H1 (cell line): ENCODE data around the gene PRKCZ. TPM values are rescaled to one million over a fixed set of nuclear protein-coding genes. Genes with fewer than 3 reads are reported as not detected.

Source experiments
- CTCF ChIA-PET: fragments of 300-600 bp; sonication (Branson Sonifier 250); formaldehyde crosslinking; loops from one replicate; lab custom pipeline; 2021; ENCODE audit not compliant: partially characterized antibody; lab: Charles Lee
- POLR2A ChIA-PET: fragments of 300-600 bp; sonication (Branson Sonifier 250); formaldehyde crosslinking; loops from one replicate; lab custom pipeline; 2021; ENCODE audit warnings: inconsistent platforms; ENCODE audit not compliant: partially characterized antibody; lab: Charles Lee
- DNase-seq, 2 experiments: peaks; one replicate each; pipeline versions ENCODE4 v3.0.0 to v3.0.0-alpha.2; 2010 to 2022; ENCODE audit warnings: low spot score in 2 of 2, low read depth in 1 of 2, mixed read lengths in 1 of 2
- FAIRE-seq: peaks from 2 replicates; lab custom pipeline; 2011; peaks lifted over from hg19 to GRCh38; lab: Jason Lieb, UNC
- H2AFZ ChIP-seq: 2 replicates; pipeline ENCODE4 v1.8.1; 2012; ENCODE audit warnings: low read length, inconsistent platforms
- H2AK5ac ChIP-seq: 2 replicates; pipeline ENCODE4 v1.6.1; 2013; ENCODE audit warnings: low read depth, low read length
- H2BK120ac ChIP-seq: replicated peaks from 2 replicates; pipeline ENCODE3; 2013; ENCODE audit warnings: low read depth, low read length, inconsistent platforms
- H2BK12ac ChIP-seq: 2 replicates; pipeline ENCODE4 v1.6.1; 2013; ENCODE audit warnings: low read depth, low read length
- H2BK15ac ChIP-seq: 2 replicates; pipeline ENCODE4 v1.6.1; 2013; ENCODE audit warnings: low read length
- H2BK20ac ChIP-seq: 2 replicates; pipeline ENCODE4 v1.6.1; 2013; ENCODE audit warnings: low read length
- H2BK5ac ChIP-seq: 2 replicates; pipeline ENCODE4 v1.6.1; 2013; ENCODE audit warnings: low read depth, low read length
- H3K14ac ChIP-seq: 2 replicates; pipeline ENCODE4 v1.6.1; 2013; ENCODE audit warnings: inconsistent platforms; ENCODE audit not compliant: insufficient read length
- H3K18ac ChIP-seq: 2 replicates; pipeline ENCODE4 v1.6.1; 2013; ENCODE audit warnings: low read length; ENCODE audit errors: extremely low read depth
- H3K23ac ChIP-seq: 2 replicates; pipeline ENCODE4 v1.6.1; 2013; ENCODE audit warnings: inconsistent platforms; ENCODE audit not compliant: insufficient read length
- H3K23me2 ChIP-seq: 2 replicates; pipeline ENCODE4 v1.6.1; 2013; ENCODE audit warnings: low read depth, low read length
- H3K27ac ChIP-seq: 2 replicates; pipeline ENCODE4 v1.6.1; 2011; ENCODE audit warnings: low read depth, low read length, inconsistent platforms
- H3K27me3 ChIP-seq, 4 experiments: replicated peaks in 1 of 4; 1 replicate in 1 of 4; 2 replicates in 3 of 4; pipeline versions ENCODE4 v1.6.1 to v1.8.1; 2011 to 2013; ENCODE audit warnings: low read length in 3 of 4, mild to moderate bottlenecking in 3 of 4, inconsistent platforms in 2 of 4, mixed read lengths in 2 of 4, moderate library complexity in 1 of 4; ENCODE audit not compliant: control insufficient read depth in 3 of 4, insufficient read depth in 3 of 4; ENCODE audit errors: extremely low read depth in 1 of 4
- H3K36me3 ChIP-seq, 4 experiments: 2 replicates each; pipeline versions ENCODE4 v1.6.1 to v1.8.1; 2011 to 2013; ENCODE audit warnings: mild to moderate bottlenecking in 4 of 4, low read length in 3 of 4, moderate library complexity in 2 of 4, control low read depth in 1 of 4, inconsistent platforms in 1 of 4; ENCODE audit not compliant: insufficient read depth in 4 of 4, control insufficient read depth in 2 of 4
- H3K4ac ChIP-seq: replicated peaks from 2 replicates; pipeline ENCODE3; 2013; ENCODE audit warnings: low read length, low read depth, mixed read lengths, inconsistent platforms; ENCODE audit not compliant: insufficient read length
- H3K4me1 ChIP-seq, 4 experiments: replicated peaks in 1 of 4; 1 replicate in 1 of 4; 2 replicates in 3 of 4; pipeline versions ENCODE4 v1.6.1 to v1.8.1; 2011 to 2013; ENCODE audit warnings: low read length in 3 of 4, inconsistent platforms in 2 of 4, mixed read lengths in 1 of 4; ENCODE audit not compliant: insufficient read depth in 4 of 4, control insufficient read depth in 3 of 4
- H3K4me2 ChIP-seq, 2 experiments: 2 replicates each; pipeline versions ENCODE4 v1.6.1 to v1.8.1; 2011 to 2013; ENCODE audit warnings: low read depth in 2 of 2, low read length in 2 of 2, control low read depth in 1 of 2, inconsistent platforms in 1 of 2, mild to moderate bottlenecking in 1 of 2; ENCODE audit not compliant: insufficient read depth in 1 of 2
- H3K4me3 ChIP-seq, 4 experiments: fragments of 200-600, 300-600 bp in 1 of 4; sonication (generic), shearing (Covaris generic), sonication (Bioruptor Twin) in 1 of 4; 2 replicates each; pipeline versions ENCODE4 v1.5.1 to v1.8.1; 2011 to 2016; ENCODE audit warnings: low read length in 4 of 4, low read depth in 3 of 4, control low read depth in 2 of 4, inconsistent platforms in 2 of 4, mild to moderate bottlenecking in 2 of 4, mixed read lengths in 1 of 4, moderate library complexity in 1 of 4; ENCODE audit not compliant: insufficient read depth in 2 of 4; ENCODE audit errors: extremely low read depth in 1 of 4
- H3K56ac ChIP-seq: replicated peaks from 2 replicates; pipeline ENCODE3; 2013; ENCODE audit warnings: low read depth, mild to moderate bottlenecking, mixed read lengths, low read length, inconsistent platforms; ENCODE audit not compliant: insufficient read length
- H3K79me1 ChIP-seq: 2 replicates; pipeline ENCODE4 v1.6.1; 2013; ENCODE audit warnings: low read depth, low read length, control low read depth
- H3K79me2 ChIP-seq, 2 experiments: 2 replicates each; pipeline versions ENCODE4 v1.6.1 to v1.8.1; 2012 to 2013; ENCODE audit warnings: low read length in 2 of 2, mild to moderate bottlenecking in 2 of 2, inconsistent platforms in 1 of 2; ENCODE audit not compliant: insufficient read depth in 2 of 2, control insufficient read depth in 1 of 2
- H3K9ac ChIP-seq, 4 experiments: replicated peaks in 1 of 4; 1 replicate in 1 of 4; 2 replicates in 3 of 4; pipeline versions ENCODE4 v1.6.1 to v1.8.1; 2011 to 2013; ENCODE audit warnings: low read depth in 3 of 4, low read length in 3 of 4, control low read depth in 2 of 4, mild to moderate bottlenecking in 2 of 4, moderate library complexity in 2 of 4, inconsistent platforms in 1 of 4; ENCODE audit errors: extremely low read depth in 1 of 4
- H3K9me3 ChIP-seq, 2 experiments: 2 replicates each; pipeline versions ENCODE4 v1.6.1 to v1.8.1; 2012 to 2013; ENCODE audit warnings: mild to moderate bottlenecking in 2 of 2, moderate library complexity in 2 of 2, control low read depth in 1 of 2, inconsistent platforms in 1 of 2, low read depth in 1 of 2, low read length in 1 of 2, mixed read lengths in 1 of 2; ENCODE audit not compliant: insufficient read depth in 2 of 2
- H4K20me1 ChIP-seq, 2 experiments: replicated peaks in 1 of 2; 2 replicates each; pipeline versions ENCODE3 to v1.8.1; 2011 to 2013; ENCODE audit warnings: inconsistent platforms in 2 of 2, low read length in 2 of 2, mild to moderate bottlenecking in 1 of 2; ENCODE audit not compliant: insufficient read depth in 2 of 2, control insufficient read depth in 1 of 2
- H4K5ac ChIP-seq: 2 replicates; pipeline ENCODE4 v1.6.1; 2013; ENCODE audit warnings: low read length, low read depth, mixed read lengths, inconsistent platforms; ENCODE audit not compliant: insufficient read length
- H4K8ac ChIP-seq: 2 replicates; pipeline ENCODE4 v1.8.0; 2013; ENCODE audit warnings: mild to moderate bottlenecking, moderate library complexity, low read length, inconsistent platforms; ENCODE audit not compliant: insufficient read depth; ENCODE audit errors: extremely low read depth
- H4K91ac ChIP-seq: replicated peaks from 2 replicates; pipeline ENCODE3; 2013; ENCODE audit warnings: low read length, mixed read lengths, inconsistent platforms; ENCODE audit not compliant: insufficient read length
- JUND ChIP-seq: IDR thresholded peaks from 2 replicates; pipeline ENCODE4 v1.6.1; 2011; ENCODE audit warnings: mild to moderate bottlenecking, improper control_type of control experiment, low read length
- RNF2 ChIP-seq: fragments of 200-900, 300-1000 bp; sonication (generic); IDR thresholded peaks from 2 replicates; pipeline ENCODE4 v1.7.1; 2016; ENCODE audit warnings: borderline replicate concordance, low read depth, mild to moderate bottlenecking, antibody characterized with exemption, low read length; ENCODE audit not compliant: poor library complexity, severe bottlenecking; ENCODE audit errors: missing control alignments
- RXRA ChIP-seq: IDR thresholded peaks from 2 replicates; pipeline ENCODE4 v1.6.1; 2011; ENCODE audit warnings: low read depth, mild to moderate bottlenecking, low read length, moderate library complexity; ENCODE audit not compliant: insufficient read depth
- YY1 ChIP-seq: IDR thresholded peaks from 2 replicates; pipeline ENCODE4 v1.6.1; 2011; ENCODE audit warnings: low read depth, mild to moderate bottlenecking, low read length
- WGBS, 2 experiments: shearing (Covaris generic) in 1 of 2; methylation state at CpG; one replicate each; pipeline versions ENCODE4 v1.1.6 to v1.1.7; 2013 to 2015; ENCODE audit warnings: low lambda C conversion rate in 2 of 2, mixed read lengths in 2 of 2, inconsistent platforms in 1 of 2, low coverage in 1 of 2, missing lambda C conversion rate in 1 of 2; ENCODE audit not compliant: insufficient replicate concordance in 2 of 2, insufficient coverage in 1 of 2, insufficient read length in 1 of 2; ENCODE audit errors: extremely low coverage in 1 of 2, missing lambda C conversion rate in 1 of 2; 5-methylcytosine and 5-hydroxymethylcytosine counted together
- polyA plus RNA-seq, 7 experiments: library from polyadenylated mRNA; depleted of rRNA in 3 of 7; stranded (reverse) in 5 of 7; unstranded in 2 of 7; fragments of >200 nt in 5 of 7; fragments of 200-250 nt in 2 of 7; gene quantifications; 1 replicate in 5 of 7; 2 replicates in 1 of 7; 4 replicates in 1 of 7; pipeline versions ENCODE4 v1.2.1 to v1.2.3, GENCODE V29; 2011 to 2013; ENCODE audit warnings: missing spikeins in 2 of 7, mixed read lengths in 2 of 7
- total RNA-seq: library from RNA; stranded (reverse); fragmentation: NEBNext Ultra II Directional; extraction: Animal tissue kit (Norgen Biotek cat#: 25700); gene quantifications from 2 replicates; pipeline ENCODE4 v1.2.1, GENCODE V29; 2021

The PRKCZ gene
- total and polyA plus RNA-seq, 2 of the 8 experiments (the other 6 are each of a cell fraction or from before 2014, with no cell fraction given), result 37.4 to 45.1 TPM

DNA sequence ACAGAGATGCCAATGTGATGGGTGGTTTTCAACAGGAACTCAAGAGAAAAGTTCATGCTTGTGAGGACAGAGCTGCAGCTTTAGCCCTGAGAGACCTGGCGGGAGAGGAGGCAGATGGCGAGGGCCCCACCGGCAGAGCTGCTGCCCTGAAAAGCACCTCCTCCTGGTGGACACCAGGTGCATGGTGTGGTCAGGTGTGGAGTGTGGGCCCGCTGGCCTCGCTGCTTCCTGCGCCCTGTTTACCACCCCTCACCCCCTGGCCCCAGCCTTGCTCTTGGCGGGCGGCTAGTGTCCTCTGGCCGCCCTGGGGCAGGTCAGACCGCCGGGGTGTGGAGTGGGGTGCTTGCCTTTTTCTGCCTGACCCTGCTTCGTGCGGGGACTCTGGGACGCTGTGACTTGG lies 42.8 kb downstream of the PRKCZ start:
- Histone ChIP-seq H3K4me3 (no peak overlapping the region), H4K5ac (no peak overlapping the region), H2BK15ac (no peak overlapping the region), H3K9ac (no peak overlapping the region; a peak in 1 of 7 replicates), H3K56ac (no peak overlapping the region), H3K18ac (no peak overlapping the region), H3K79me1 (peaks cover 19% of the 10 kb centered on the region), H3K14ac (no peak overlapping the region), H2BK5ac (no peak overlapping the region; the same call in 1 of the 2 replicates), H3K4ac (no peak overlapping the region), H3K4me2 (no peak overlapping the region), H4K8ac (no peak overlapping the region), H2AK5ac (no peak overlapping the region), H2AFZ (no peak overlapping the region), H3K79me2 (no peaks in the 10 kb centered on the region; a peak in 1 of 4 replicates), H3K23me2 (no peaks in the 10 kb centered on the region), H3K27me3 (no peaks in the 10 kb centered on the region), H3K36me3 (no peaks in the 10 kb centered on the region; a peak in 1 of 8 replicates), H3K4me1 (peaks cover 0 to 9% (median 5%) of the 10 kb centered on the region in 4 experiments; a peak in 4 of 7 replicates), H3K9me3 (no peaks in the 10 kb centered on the region), H4K91ac (no peak overlapping the region), H2BK120ac (no peak overlapping the region), H3K27ac (no peak overlapping the region), H3K23ac (no peak overlapping the region), H2BK20ac (no peak overlapping the region), H4K20me1 (peaks cover 0 to 18% of the 10 kb centered on the region in 2 experiments), H2BK12ac (no peak overlapping the region)
- no peak for DNase-seq
- POLR2A ChIA-PET, result no interaction called here
- FAIRE-seq, result no peak
- TF ChIP-seq YY1 (no peak), RXRA (no peak), JUND (no peak), RNF2 (no peak)
- WGBS, 2 experiments, result 94% methylated on average over 14 of the region's 14 CpGs; no CpG with 5 or more reads in 1 of the 2 experiments
- CTCF ChIA-PET, result interaction anchor here (0.9 to 2.7 kb wide), 17 partner anchors 9 to 133 kb away, joined by 3 to 18 read pairs (median 4); no protein-coding TSS in a partner anchor
